Kidney (tissue), 14 donors: ENCODE results near the gene GINS2. TPM values are rescaled to one million over a fixed set of nuclear protein-coding genes. Genes with fewer than 3 reads are reported as not detected.

Experiments used
- DNase-seq, 5 donors: peaks; one replicate each; pipeline ENCODE4 v3.0.0-alpha.2; 2013 to 2020
- FAIRE-seq: peaks from 2 replicates; lab custom pipeline; 2012; peaks lifted over from hg19 to GRCh38; lab: Jason Lieb, UNC
- H3K27ac ChIP-seq, 2 donors: one replicate each; pipeline ENCODE4 v1.7.0; 2013; ENCODE audit warnings: low read depth in 2 of 2, low read length in 2 of 2, inconsistent platforms in 1 of 2
- H3K27me3 ChIP-seq: one replicate; pipeline ENCODE4 v1.7.1; 2013; ENCODE audit warnings: low read length, inconsistent platforms; ENCODE audit not compliant: control insufficient read depth, insufficient read depth
- H3K36me3 ChIP-seq, 3 donors: one replicate each; pipeline versions ENCODE4 v1.7.0 to v1.7.1; 2013; ENCODE audit warnings: low read length in 3 of 3, control low read depth in 1 of 3, inconsistent platforms in 1 of 3; ENCODE audit not compliant: insufficient read depth in 3 of 3, control insufficient read depth in 2 of 3
- H3K4me1 ChIP-seq, 3 donors: one replicate each; pipeline versions ENCODE4 v1.7.0 to v1.7.1; 2013; ENCODE audit warnings: low read length in 3 of 3, inconsistent platforms in 1 of 3, low read depth in 1 of 3; ENCODE audit not compliant: control insufficient read depth in 2 of 3, insufficient read depth in 2 of 3
- H3K4me3 ChIP-seq, 3 donors: one replicate each; pipeline versions ENCODE4 v1.7.0 to v1.8.1; 2013; ENCODE audit warnings: low read length in 3 of 3, control low read depth in 1 of 3, inconsistent platforms in 1 of 3
- H3K9ac ChIP-seq, 3 donors: one replicate each; pipeline versions ENCODE4 v1.7.0 to v1.7.1; 2013; ENCODE audit warnings: low read length in 3 of 3, control low read depth in 1 of 3, inconsistent platforms in 1 of 3
- H3K9me3 ChIP-seq, 3 donors: one replicate each; pipeline versions ENCODE4 v1.7.0 to v1.7.1; 2013; ENCODE audit warnings: low read length in 3 of 3, control low read depth in 1 of 3, inconsistent platforms in 1 of 3; ENCODE audit not compliant: control insufficient read depth in 2 of 3, insufficient read depth in 1 of 3
- CTCF ChIP-seq: IDR thresholded peaks from 3 replicates; pipeline ENCODE4 v1.5.1; 2012; ENCODE audit warnings: mild to moderate bottlenecking, moderate library complexity, borderline replicate concordance; ENCODE audit not compliant: insufficient read depth; ENCODE audit errors: extremely low read depth
- intact Hi-C: fragments of 100-400 bp; cut with DNase I; formaldehyde crosslinking; loops from one replicate; pipeline ENCODE4 v1.11.1; 2022
- polyA plus RNA-seq: library from polyadenylated mRNA; stranded (reverse); fragments of 350-450 nt; fragmentation: Illumina TruSeq; extraction: RNeasy Lipid Tissue Mini Kit (QIAGEN cat#74804); gene quantifications from one replicate; pipeline ENCODE4 v1.2.3, GENCODE V29; 2014; ENCODE audit warnings: low read depth, low replicate concordance; ENCODE audit not compliant: insufficient read depth
- total RNA-seq: library from RNA; stranded (reverse); fragmentation: NEBNext Ultra II Directional; extraction: Animal tissue kit (Norgen Biotek cat#: 25700); gene quantifications from one replicate; pipeline ENCODE4 v1.2.1, GENCODE V29; 2021
- donor health status: control.
- donor health status: control.
- donor health status: control.
- donor health status: control.
- donor health status: control.
- donor health status: DM: yes; HTN: yes; CAD: no.
- donor health status: Normal renal cell carcinoma (clear cell type).

The GINS2 gene
- total and polyA plus RNA-seq, 2 donors from 2014 or later: 0.88 to 0.97 TPM

- no peak overlapping the region for H3K9ac ChIP-seq
- no peak overlapping the region for H3K27ac ChIP-seq
- H3K27me3 ChIP-seq: no peaks in the 10 kb centered on the region
- FAIRE-seq: no peak
- no peak for DNase-seq
- peaks cover 0 to 1% (median 0%) of the 10 kb centered on the region in 3 donors for H3K9me3 ChIP-seq
- intact Hi-C loops: no loop called here
- no peaks in the 10 kb centered on the region for H3K4me1 ChIP-seq
- TF ChIP-seq CTCF: no peak
- H3K36me3 ChIP-seq: no peaks in the 10 kb centered on the region
- no peak overlapping the region for H3K4me3 ChIP-seq
Measured at GRCh38 chr16:85704011-85704410, 15.3 kb upstream of the GINS2 start.

GRCh38 chr16:85699628-85700027, 10.9 kb upstream of the GINS2 start:
- no peak overlapping the region for H3K9ac ChIP-seq
- H3K27ac ChIP-seq: no peak overlapping the region
- no peaks in the 10 kb centered on the region for H3K27me3 ChIP-seq
- no peak for TF ChIP-seq CTCF
- no peak overlapping the region for H3K4me3 ChIP-seq
- no peak for DNase-seq
- intact Hi-C loops: no loop called here
- H3K9me3 ChIP-seq: no peaks in the 10 kb centered on the region
- H3K36me3 ChIP-seq: no peaks in the 10 kb centered on the region
- no peaks in the 10 kb centered on the region for H3K4me1 ChIP-seq
- no peak for FAIRE-seq

GRCh38 chr16:85698935-85699558, 10.3 kb upstream of the GINS2 start:
- intact Hi-C loops: no loop called here
- Histone ChIP-seq H3K9me3 (no peaks in the 10 kb centered on the region), H3K9ac (no peak overlapping the region), H3K4me1 (no peaks in the 10 kb centered on the region), H3K36me3 (no peaks in the 10 kb centered on the region), H3K27me3 (no peaks in the 10 kb centered on the region), H3K27ac (no peak overlapping the region), H3K4me3 (no peak overlapping the region)
- DNase-seq (no peak), FAIRE-seq (no peak)
- TF ChIP-seq CTCF: no peak

GRCh38 chr16:85698459-85698891, 9.7 kb upstream of the GINS2 start:
- FAIRE-seq (no peak), DNase-seq (no peak)
- H3K9ac ChIP-seq: no peak overlapping the region
- no peaks in the 10 kb centered on the region for H3K27me3 ChIP-seq
- no peak for TF ChIP-seq CTCF
- no peaks in the 10 kb centered on the region for H3K36me3 ChIP-seq
- H3K27ac ChIP-seq: no peak overlapping the region
- no peak overlapping the region for H3K4me3 ChIP-seq
- no peaks in the 10 kb centered on the region for H3K9me3 ChIP-seq
- H3K4me1 ChIP-seq: no peaks in the 10 kb centered on the region
- intact Hi-C loops: no loop called here
